ENCODE measurements around the gene TMEM217.
"Not testable (repeated sequence)": the region's sequence is repeated elsewhere in the genome, so short reads cannot be mapped to it uniquely, and the experiment has no call there.

GRCh38 chr6:37297637-37298036, 39.7 kb upstream of the TMEM217 start:
- TF ChIP-seq, protein P1, sequence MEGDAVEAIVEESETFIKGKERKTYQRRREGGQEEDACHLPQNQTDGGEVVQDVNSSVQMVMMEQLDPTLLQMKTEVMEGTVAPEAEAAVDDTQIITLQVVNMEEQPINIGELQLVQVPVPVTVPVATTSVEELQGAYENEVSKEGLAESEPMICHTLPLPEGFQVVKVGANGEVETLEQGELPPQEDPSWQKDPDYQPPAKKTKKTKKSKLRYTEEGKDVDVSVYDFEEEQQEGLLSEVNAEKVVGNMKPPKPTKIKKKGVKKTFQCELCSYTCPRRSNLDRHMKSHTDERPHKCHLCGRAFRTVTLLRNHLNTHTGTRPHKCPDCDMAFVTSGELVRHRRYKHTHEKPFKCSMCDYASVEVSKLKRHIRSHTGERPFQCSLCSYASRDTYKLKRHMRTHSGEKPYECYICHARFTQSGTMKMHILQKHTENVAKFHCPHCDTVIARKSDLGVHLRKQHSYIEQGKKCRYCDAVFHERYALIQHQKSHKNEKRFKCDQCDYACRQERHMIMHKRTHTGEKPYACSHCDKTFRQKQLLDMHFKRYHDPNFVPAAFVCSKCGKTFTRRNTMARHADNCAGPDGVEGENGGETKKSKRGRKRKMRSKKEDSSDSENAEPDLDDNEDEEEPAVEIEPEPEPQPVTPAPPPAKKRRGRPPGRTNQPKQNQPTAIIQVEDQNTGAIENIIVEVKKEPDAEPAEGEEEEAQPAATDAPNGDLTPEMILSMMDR (conservative IDR thresholded peaks at IDR 0.05 in 1 of 2, IDR thresholded peaks at IDR 0.05 in 1 of 2; ENCODE audit: extremely low read depth in 1 of 2, insufficient read depth in 1 of 2, low read depth in 1 of 2, low read length in 2 of 2) = not testable (repeated sequence)
- not testable (repeated sequence) for TF ChIP-seq EZH2 (IDR thresholded peaks at IDR 0.05; ENCODE audit: borderline replicate concordance, low read length)

Measured in mammary epithelial cell (primary cell).